HepG2 (cell line): ENCODE data around the gene IDUA. TPM values are rescaled to one million over a fixed set of nuclear protein-coding genes. Genes with fewer than 3 reads are reported as not detected.

ENCODE experiments used
- ATAC-seq: fragments of 200-7000 bp; cut with Tn5 transposase; 3 replicates; pipeline ENCODE4 v1.9.1; 2020; ENCODE audit warnings: mild to moderate bottlenecking, moderate library complexity
- BruUV-seq: library from RNA; stranded (reverse); fragments of 400-500 nt; replicated peaks from 2 replicates; lab custom pipeline; 2021; lab: Mats Ljungman, UMichigan
- CTCF ChIA-PET: fragments of 300-600 bp; formaldehyde crosslinking; extraction: SDS; loops from one replicate; lab custom pipeline; 2021; ENCODE audit warnings: low total read pairs, inconsistent platforms, low intra/inter-chr PET ratio; lab: Yijun Ruan, JAX
- POLR2A ChIA-PET: fragments of 350-600 bp; sonication (Branson Sonifier 250); formaldehyde crosslinking; loops from one replicate; lab custom pipeline; 2020; ENCODE audit warnings: antibody characterized with exemption, inconsistent platforms; lab: Yijun Ruan, JAX
- DNase-seq: peaks from one replicate; pipeline ENCODE4 v3.0.0-alpha.2; 2015; ENCODE audit warnings: low spot score
- FAIRE-seq: peaks from 3 replicates; lab custom pipeline; 2011; peaks lifted over from hg19 to GRCh38; lab: Jason Lieb, UNC
- H2AFZ ChIP-seq: one replicate; pipeline ENCODE4 v1.6.1; 2011; ENCODE audit warnings: low read length, inconsistent platforms
- H3K27ac ChIP-seq: fragments of 300-600 bp; 3 replicates; pipeline ENCODE4 v1.8.0; 2011; ENCODE audit warnings: mixed run types, mild to moderate bottlenecking, mixed read lengths, low read length, inconsistent platforms; ENCODE audit not compliant: insufficient read depth; ENCODE audit errors: extremely low read length
- H3K27me3 ChIP-seq, 2 experiments: fragments of 200-600 bp in 1 of 2; 2 replicates in 1 of 2; 3 replicates in 1 of 2; pipeline versions ENCODE4 v1.6.0 to v1.8.0; 2011; ENCODE audit warnings: low read length in 2 of 2, mild to moderate bottlenecking in 2 of 2, moderate library complexity in 2 of 2, inconsistent platforms in 1 of 2; ENCODE audit not compliant: insufficient read depth in 2 of 2, control insufficient read depth in 1 of 2
- H3K36me3 ChIP-seq, 2 experiments: fragments of 200-600 bp in 1 of 2; replicated peaks in 1 of 2; 2 replicates in 1 of 2; 3 replicates in 1 of 2; pipeline versions ENCODE4 v1.5.1 to v1.8.0; 2011; ENCODE audit warnings: low read length in 2 of 2, inconsistent platforms in 1 of 2; ENCODE audit not compliant: insufficient read depth in 2 of 2, control insufficient read depth in 1 of 2
- H3K4me1 ChIP-seq: 2 replicates; pipeline ENCODE4 v1.5.1; 2012; ENCODE audit warnings: low read length, inconsistent platforms; ENCODE audit not compliant: insufficient read depth
- H3K4me2 ChIP-seq: 2 replicates; pipeline ENCODE4 v1.6.0; 2011; ENCODE audit warnings: low read depth, low read length, inconsistent platforms
- H3K4me3 ChIP-seq, 3 experiments: fragments of 200-600 bp in 1 of 3; sonication (generic), shearing (Covaris generic) in 1 of 3; replicated peaks in 1 of 3; 2 replicates each; pipeline ENCODE4 v1.5.1; 2011 to 2016; ENCODE audit warnings: low read length in 3 of 3, inconsistent platforms in 2 of 3, low read depth in 2 of 3, mild to moderate bottlenecking in 2 of 3, control low read depth in 1 of 3, mixed read lengths in 1 of 3; ENCODE audit not compliant: insufficient read depth in 1 of 3
- H3K79me2 ChIP-seq: one replicate; pipeline ENCODE4 v1.6.1; 2011; ENCODE audit warnings: low read length, inconsistent platforms; ENCODE audit not compliant: insufficient read depth
- H3K9ac ChIP-seq: 2 replicates; pipeline ENCODE4 v1.6.0; 2011; ENCODE audit warnings: mild to moderate bottlenecking, low read depth, low read length, inconsistent platforms; ENCODE audit not compliant: insufficient read depth
- H3K9me3 ChIP-seq: 2 replicates; pipeline ENCODE4 v1.5.1; 2012; ENCODE audit warnings: mild to moderate bottlenecking, low read length
- H4K20me1 ChIP-seq: 2 replicates; pipeline ENCODE4 v1.6.0; 2011; ENCODE audit warnings: inconsistent platforms, mild to moderate bottlenecking, low read length, moderate library complexity; ENCODE audit not compliant: insufficient read depth
- ARNT ChIP-seq: fragments of 450-650 bp; IDR thresholded peaks from 2 replicates; pipeline ENCODE4 v1.6.1; 2017
- FOXK1 ChIP-seq: sonication (generic); formaldehyde crosslinking; IDR thresholded peaks from 2 replicates; pipeline ENCODE4 v1.4.0; 2020; ENCODE audit warnings: low read depth, missing genetic modification reagents, borderline replicate concordance
- GABPA ChIP-seq, 2 experiments: IDR thresholded peaks; 2 replicates each; pipeline ENCODE4 v1.6.1; 2011 to 2016; ENCODE audit warnings: low read depth in 2 of 2, low read length in 1 of 2, missing biosample characterization in 1 of 2, missing genetic modification characterization in 1 of 2
- GABPB1 ChIP-seq: IDR thresholded peaks from 2 replicates; pipeline ENCODE4 v1.6.1; 2016; ENCODE audit warnings: mild to moderate bottlenecking, missing genetic modification reagents, moderate library complexity, missing compliant biosample characterization
- HNRNPK ChIP-seq: fragments of 200-400 bp; formaldehyde crosslinking; IDR thresholded peaks from 2 replicates; pipeline ENCODE4 v1.6.1; 2018; ENCODE audit warnings: low read length, low read depth, moderate library complexity, mild to moderate bottlenecking; ENCODE audit not compliant: poor library complexity, severe bottlenecking
- MTA1 ChIP-seq: sonication (generic); formaldehyde crosslinking; IDR thresholded peaks from 2 replicates; pipeline ENCODE4 v1.4.0; 2020; ENCODE audit warnings: missing genetic modification reagents, mild to moderate bottlenecking, borderline replicate concordance
- POLR2A ChIP-seq, 2 experiments: IDR thresholded peaks; 2 replicates each; pipeline ENCODE4 v1.6.1; 2011; ENCODE audit warnings: low read depth in 2 of 2, low read length in 2 of 2, mild to moderate bottlenecking in 1 of 2, moderate library complexity in 1 of 2; ENCODE audit not compliant: insufficient read depth in 1 of 2
- PRMT3 ChIP-seq: sonication (generic); formaldehyde crosslinking; IDR thresholded peaks from 2 replicates; pipeline ENCODE4 v1.8.1; 2022; ENCODE audit warnings: low read depth, mild to moderate bottlenecking, moderate library complexity, missing genetic modification reagents, borderline replicate concordance
- RBFOX2 ChIP-seq: fragments of 200-400 bp; formaldehyde crosslinking; IDR thresholded peaks from 2 replicates; pipeline ENCODE4 v1.6.1; 2017; ENCODE audit warnings: low read depth, mild to moderate bottlenecking, low read length
- SAP130 ChIP-seq: IDR thresholded peaks from 2 replicates; pipeline ENCODE4 v1.6.1; 2016; ENCODE audit warnings: low read depth
- SP4 ChIP-seq: sonication (generic); formaldehyde crosslinking; IDR thresholded peaks from 2 replicates; pipeline ENCODE4 v1.8.1; 2023; ENCODE audit warnings: mild to moderate bottlenecking, missing genetic modification reagents
- SP5 ChIP-seq: IDR thresholded peaks from 2 replicates; pipeline ENCODE4 v1.6.1; 2016; ENCODE audit warnings: low read depth, borderline replicate concordance
- YEATS4 ChIP-seq: sonication (generic); formaldehyde crosslinking; IDR thresholded peaks from 2 replicates; pipeline ENCODE4 v1.4.0; 2020; ENCODE audit warnings: missing genetic modification reagents, borderline replicate concordance
- ZBTB21 ChIP-seq: sonication (generic); formaldehyde crosslinking; IDR thresholded peaks from 2 replicates; pipeline ENCODE4 v1.4.0; 2020; ENCODE audit warnings: missing genetic modification reagents
- ZNF12 ChIP-seq: sonication (generic); formaldehyde crosslinking; IDR thresholded peaks from 2 replicates; pipeline ENCODE4 v1.5.0; 2020; ENCODE audit warnings: missing genetic modification reagents
- ZNF652 ChIP-seq: IDR thresholded peaks from 2 replicates; pipeline ENCODE4 v1.6.1; 2016; ENCODE audit warnings: low read depth, borderline replicate concordance
- ZNF670 ChIP-seq: sonication (generic); formaldehyde crosslinking; IDR thresholded peaks from 2 replicates; pipeline ENCODE4 v1.8.0; 2022; ENCODE audit warnings: mild to moderate bottlenecking, missing genetic modification reagents, borderline replicate concordance
- ZSCAN21 ChIP-seq: sonication (generic); formaldehyde crosslinking; IDR thresholded peaks from 2 replicates; pipeline ENCODE4 v1.8.0; 2022; ENCODE audit warnings: mild to moderate bottlenecking, missing genetic modification reagents, moderate library complexity, borderline replicate concordance
- WGBS: methylation state at CpG from one replicate; pipeline ENCODE4 v1.1.6; 2017; ENCODE audit warnings: low lambda C conversion rate; 5-methylcytosine and 5-hydroxymethylcytosine counted together
- in situ Hi-C: cut with HindIII; loops from 2 replicates; pipeline ENCODE4 v1.10.0; 2017; ENCODE audit warnings: low pct_unique_long_range_greater_than_20kb; ENCODE audit not compliant: extremely low pct_ligation_motif_present
- intact Hi-C: fragments of 100-400 bp; cut with micrococcal nuclease; formaldehyde crosslinking; loops from one replicate; pipeline ENCODE4 v1.10.0; 2022; ENCODE audit not compliant: unreplicated experiment
- polyA plus RNA-seq, 8 experiments: library from polyadenylated mRNA; depleted of rRNA in 3 of 8; stranded (reverse) in 7 of 8; unstranded in 1 of 8; fragments of >200 nt; fragmentation: Illumina TruSeq in 4 of 8; extraction: Trizol in 4 of 8; gene quantifications; 2 replicates each; pipeline versions ENCODE4 v1.2.1 to v1.2.3, GENCODE V29; 2011 to 2016; ENCODE audit warnings: low read depth in 4 of 8, missing spikeins in 1 of 8, mixed read lengths in 1 of 8; ENCODE audit not compliant: insufficient read depth in 1 of 8
- total RNA-seq, 5 experiments: library from RNA; depleted of rRNA; stranded (reverse); fragments of >200 nt; fragmentation: Illumina TruSeq; extraction: Trizol; gene quantifications; 2 replicates each; pipeline ENCODE4 v1.2.3, GENCODE V29; 2016; ENCODE audit warnings: low read depth in 1 of 5
- TF ChIP-seq, protein P1 (sequence below): IDR thresholded peaks from 2 replicates; pipeline ENCODE4 v1.6.1; 2012; ENCODE audit warnings: inconsistent platforms
- TF ChIP-seq, protein P2 (sequence below): sonication (generic); formaldehyde crosslinking; IDR thresholded peaks from 2 replicates; pipeline ENCODE4 v1.4.0; 2020; ENCODE audit warnings: missing genetic modification reagents
- TF ChIP-seq, protein P3 (sequence below): sonication (generic); formaldehyde crosslinking; IDR thresholded peaks from 2 replicates; pipeline ENCODE4 v1.4.0; 2020; ENCODE audit warnings: mild to moderate bottlenecking, missing genetic modification reagents

Gene IDUA
- total and polyA plus RNA-seq, 2 of the 13 experiments (the other 11 are each of a cell fraction or from before 2014, with no cell fraction given), result 0.77 to 1.0 TPM

DNA sequence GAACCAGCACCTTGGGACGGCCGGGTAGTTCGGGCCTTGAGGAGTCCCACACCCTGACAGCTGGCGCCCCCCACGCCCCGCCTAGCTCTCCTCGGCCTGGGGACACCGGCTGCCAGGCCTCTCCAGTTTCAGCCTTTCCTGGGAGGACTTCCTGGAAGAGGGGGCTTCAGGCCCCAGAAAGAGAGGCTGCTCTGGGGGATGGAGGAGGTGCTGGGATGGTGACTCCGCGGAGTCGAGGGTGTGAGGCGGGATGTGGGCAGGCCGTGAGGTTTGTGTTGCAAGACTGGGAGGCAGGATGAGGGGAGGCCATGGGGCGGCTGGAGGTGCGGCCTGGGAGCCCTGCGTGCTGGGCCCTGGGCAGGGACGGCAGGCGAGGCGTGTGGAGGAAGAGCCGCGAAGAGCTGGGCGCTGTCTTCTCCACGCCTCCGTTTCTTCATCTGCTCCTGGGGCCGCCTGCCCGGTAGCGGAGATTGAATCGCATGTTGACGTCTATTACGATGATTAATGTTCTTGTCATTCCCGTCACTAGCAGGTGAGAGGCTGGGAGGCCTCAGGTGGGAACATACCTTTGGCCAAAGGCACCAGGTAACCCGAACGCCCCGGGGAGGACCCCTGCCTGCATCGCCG lies 23.7 kb downstream of the IDUA start (continued):
- TF ChIP-seq, protein P1, sequence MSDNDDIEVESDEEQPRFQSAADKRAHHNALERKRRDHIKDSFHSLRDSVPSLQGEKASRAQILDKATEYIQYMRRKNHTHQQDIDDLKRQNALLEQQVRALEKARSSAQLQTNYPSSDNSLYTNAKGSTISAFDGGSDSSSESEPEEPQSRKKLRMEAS, result peak; percentile 70
- no peak for TF ChIP-seq PRMT3 (CRISPR knock-in tag)

DNA sequence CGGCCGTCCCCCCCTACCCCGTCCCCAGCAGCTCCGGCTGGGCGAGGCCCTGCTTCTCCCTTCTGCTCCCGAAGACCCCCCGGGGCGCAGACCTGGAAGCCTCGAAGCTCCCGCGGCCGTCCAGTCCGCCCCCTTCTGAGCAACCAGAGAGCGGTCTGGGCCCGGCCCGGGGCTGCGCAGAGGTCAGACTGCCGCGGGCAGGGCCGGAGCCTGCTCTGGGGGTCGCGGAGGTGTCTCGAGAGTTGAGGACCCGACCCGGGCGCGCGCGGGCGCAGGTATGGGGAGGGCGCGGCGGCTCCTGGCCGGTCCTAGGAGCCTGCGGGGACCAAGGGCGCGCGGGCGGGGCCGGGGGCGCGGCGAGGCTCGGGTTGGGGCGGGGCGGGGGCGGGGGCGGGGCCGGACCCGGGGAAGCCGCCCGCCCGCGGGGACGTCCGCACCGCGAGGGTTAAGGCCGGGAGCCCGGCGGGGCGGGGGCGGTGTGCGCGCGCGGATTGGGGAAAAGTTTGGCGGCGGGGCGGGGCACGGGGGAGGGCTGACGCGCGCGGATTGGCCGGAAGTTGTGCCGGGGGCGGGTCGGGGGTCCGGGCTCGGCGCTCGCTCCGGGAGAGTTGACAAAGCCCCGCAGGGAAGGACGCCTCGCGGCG lies 24.3 kb downstream of the IDUA start, which contains the start of gene FGFRL1:
Gene FGFRL1, plus strand, starts transcription at position 605 of the 644 bp plus-strand sequence. CDS start 860 bp downstream, outside the sequence.
- Histone ChIP-seq H3K4me1 (peaks cover 61% of the 10 kb centered on the region), H3K4me2 (peak within 1 kb of the TSS; percentile 91), H3K27me3 (peaks cover 5 to 25% of the 10 kb centered on the region in 2 experiments), H3K9me3 (no peaks in the 10 kb centered on the region), H3K4me3 (peak within 1 kb of the TSS; percentile 50 to 89 (median 65); a peak in 4 of 6 replicates), H2AFZ (no peak within 1 kb of the TSS), H3K27ac (peak within 1 kb of the TSS; percentile 48), H3K79me2 (peaks cover 6% of the 10 kb centered on the region), H3K9ac (peak within 1 kb of the TSS; percentile 52), H4K20me1 (no peaks in the 10 kb centered on the region), H3K36me3 (no peaks in the 10 kb centered on the region)
- FAIRE-seq (no peak), DNase-seq (peak; percentile 70), ATAC-seq (peak; percentile 19)
- CTCF ChIA-PET, result no interaction called here
- POLR2A ChIA-PET, result interaction anchor here (0.7 to 1.0 kb wide), 2 partner anchors 19 to 24 kb away, joined by 3 to 4 read pairs; no protein-coding TSS in a partner anchor
- intact Hi-C loops (no loop called here), in situ Hi-C loops (no loop called here)
- no CpG with 5 or more reads among the region's 89 CpGs for WGBS
- no TSS peak for BruUV-seq
- TF ChIP-seq POLR2A (IDR thresholded peaks at IDR 0.05; ENCODE audit: insufficient read depth in 1 of 2, low read depth in 2 of 2, low read length in 2 of 2) (0 out of 4 replicates have a peak, but pooled peaks of 1 of the 2 experiments have one; percentile 46), HNRNPK (peak; percentile 16), SP5 (CRISPR knock-in tag) (0 out of 2 replicates have a peak, but pooled peaks have one; percentile 18), GABPA (IDR thresholded peaks at IDR 0.05; ENCODE audit: low read depth, low read length) (no peak), GABPA (CRISPR knock-in tag; IDR thresholded peaks at IDR 0.05; ENCODE audit: low read depth) (0 out of 2 replicates have a peak, but pooled peaks have one; percentile 19), ZNF12 (CRISPR knock-in tag) (no peak), ZBTB21 (CRISPR knock-in tag) (no peak), ZNF652 (peak; percentile 86), ARNT (no peak), SP4 (0 out of 2 replicates have a peak, but pooled peaks have one; percentile 30), GABPB1 (CRISPR knock-in tag) (peak; percentile 62), FOXK1 (CRISPR knock-in tag) (no peak), YEATS4 (no peak), ZSCAN21 (CRISPR knock-in tag) (0 out of 2 replicates have a peak, but pooled peaks have one; percentile 24), RBFOX2 (0 out of 2 replicates have a peak, but pooled peaks have one; percentile 30), SAP130 (CRISPR knock-in tag) (peak; percentile 12; the same call in 1 of the 2 replicates), ZNF670 (CRISPR knock-in tag) (peak; percentile 61; the same call in 1 of the 2 replicates), MTA1 (CRISPR knock-in tag) (0 out of 2 replicates have a peak, but pooled peaks have one; percentile 28)
- TF ChIP-seq, protein P2, sequence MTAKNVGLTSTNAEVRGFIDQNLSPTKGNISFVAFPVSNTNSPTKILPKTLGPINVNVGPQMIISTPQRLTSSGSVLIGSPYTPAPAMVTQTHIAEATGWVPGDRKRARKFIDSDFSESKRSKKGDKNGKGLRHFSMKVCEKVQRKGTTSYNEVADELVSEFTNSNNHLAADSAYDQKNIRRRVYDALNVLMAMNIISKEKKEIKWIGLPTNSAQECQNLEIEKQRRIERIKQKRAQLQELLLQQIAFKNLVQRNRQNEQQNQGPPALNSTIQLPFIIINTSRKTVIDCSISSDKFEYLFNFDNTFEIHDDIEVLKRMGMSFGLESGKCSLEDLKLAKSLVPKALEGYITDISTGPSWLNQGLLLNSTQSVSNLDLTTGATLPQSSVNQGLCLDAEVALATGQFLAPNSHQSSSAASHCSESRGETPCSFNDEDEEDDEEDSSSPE, result 0 out of 2 replicates have a peak, but pooled peaks have one; percentile 28
- TF ChIP-seq, protein P3, sequence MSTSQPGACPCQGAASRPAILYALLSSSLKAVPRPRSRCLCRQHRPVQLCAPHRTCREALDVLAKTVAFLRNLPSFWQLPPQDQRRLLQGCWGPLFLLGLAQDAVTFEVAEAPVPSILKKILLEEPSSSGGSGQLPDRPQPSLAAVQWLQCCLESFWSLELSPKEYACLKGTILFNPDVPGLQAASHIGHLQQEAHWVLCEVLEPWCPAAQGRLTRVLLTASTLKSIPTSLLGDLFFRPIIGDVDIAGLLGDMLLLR (CRISPR knock-in tag), result no peak
